Neural progenitor cell (in vitro differentiated cells): ENCODE data around the gene BEND2.

Source experiments
- EZH2 ChIP-seq: fragments of 200-600 bp; sonication (generic); IDR thresholded peaks from 2 replicates; pipeline ENCODE4 v1.6.1; 2017; ENCODE audit warnings: antibody characterized with exemption, mild to moderate bottlenecking, moderate library complexity
- EZH2phosphoT487 ChIP-seq: fragments of 200-600 bp; sonication (generic); IDR thresholded peaks from 2 replicates; pipeline ENCODE4 v1.6.1; 2017; ENCODE audit warnings: antibody characterized with exemption
- TF ChIP-seq, protein P1 (sequence below): fragments of 200-600 bp; sonication (generic); IDR thresholded peaks from 2 replicates; pipeline ENCODE4 v1.5.1; 2017; ENCODE audit warnings: antibody characterized with exemption, mild to moderate bottlenecking

DNA sequence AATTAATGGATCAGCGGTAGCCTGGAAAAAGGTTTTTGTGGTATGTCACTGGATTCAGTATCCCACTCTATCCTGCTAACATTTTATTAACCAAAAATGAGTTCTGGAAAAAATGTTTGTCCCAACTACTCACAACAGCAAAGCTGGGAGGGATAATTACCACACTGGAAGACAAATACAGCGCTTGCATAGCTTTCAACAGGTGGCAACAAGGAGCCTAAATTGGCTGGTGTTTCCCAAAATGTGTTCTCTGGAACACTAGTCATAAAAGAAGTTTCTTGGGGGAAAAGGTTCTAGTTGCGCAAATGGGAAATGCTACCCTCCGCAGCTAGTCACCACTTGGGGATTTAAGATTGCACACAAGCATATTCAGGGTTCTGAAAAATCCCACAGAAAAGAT is 54.6 kb downstream of the BEND2 start:
- TF ChIP-seq EZH2 (no peak), EZH2phosphoT487 (no peak)
- TF ChIP-seq, protein P1, sequence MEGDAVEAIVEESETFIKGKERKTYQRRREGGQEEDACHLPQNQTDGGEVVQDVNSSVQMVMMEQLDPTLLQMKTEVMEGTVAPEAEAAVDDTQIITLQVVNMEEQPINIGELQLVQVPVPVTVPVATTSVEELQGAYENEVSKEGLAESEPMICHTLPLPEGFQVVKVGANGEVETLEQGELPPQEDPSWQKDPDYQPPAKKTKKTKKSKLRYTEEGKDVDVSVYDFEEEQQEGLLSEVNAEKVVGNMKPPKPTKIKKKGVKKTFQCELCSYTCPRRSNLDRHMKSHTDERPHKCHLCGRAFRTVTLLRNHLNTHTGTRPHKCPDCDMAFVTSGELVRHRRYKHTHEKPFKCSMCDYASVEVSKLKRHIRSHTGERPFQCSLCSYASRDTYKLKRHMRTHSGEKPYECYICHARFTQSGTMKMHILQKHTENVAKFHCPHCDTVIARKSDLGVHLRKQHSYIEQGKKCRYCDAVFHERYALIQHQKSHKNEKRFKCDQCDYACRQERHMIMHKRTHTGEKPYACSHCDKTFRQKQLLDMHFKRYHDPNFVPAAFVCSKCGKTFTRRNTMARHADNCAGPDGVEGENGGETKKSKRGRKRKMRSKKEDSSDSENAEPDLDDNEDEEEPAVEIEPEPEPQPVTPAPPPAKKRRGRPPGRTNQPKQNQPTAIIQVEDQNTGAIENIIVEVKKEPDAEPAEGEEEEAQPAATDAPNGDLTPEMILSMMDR: no peak
